ENCODE data around the gene PRR13.

- TF ChIP-seq CTCF (IDR thresholded peaks at IDR 0.05), result no peak
- no peak for TF ChIP-seq POLR2AphosphoS5 (IDR thresholded peaks at IDR 0.05)
- TF ChIP-seq POLR2A (IDR thresholded peaks at IDR 0.05), result no peak
Observed at GRCh38 chr12:53402871-53403270, 38.7 kb upstream of the PRR13 start.
